BLaER1 (cell line): ENCODE data around the gene CTSW.

ENCODE experiments used
- H3K27ac ChIP-seq: shearing (Covaris generic); formaldehyde crosslinking; 2 replicates; pipeline ENCODE4 v1.8.1; 2022
- H3K27me3 ChIP-seq: shearing (Covaris generic); formaldehyde crosslinking; 2 replicates; pipeline ENCODE4 v1.8.1; 2022
- H3K36me3 ChIP-seq: shearing (Covaris generic); formaldehyde crosslinking; 2 replicates; pipeline ENCODE4 v1.8.1; 2022
- H3K4me1 ChIP-seq: shearing (Covaris generic); formaldehyde crosslinking; 2 replicates; pipeline ENCODE4 v1.8.1; 2022
- H3K4me2 ChIP-seq: shearing (Covaris generic); formaldehyde crosslinking; 2 replicates; pipeline ENCODE4 v1.8.1; 2022
- H3K4me3 ChIP-seq: shearing (Covaris generic); formaldehyde crosslinking; 2 replicates; pipeline ENCODE4 v1.8.1; 2022
- H3K9ac ChIP-seq: shearing (Covaris generic); formaldehyde crosslinking; 2 replicates; pipeline ENCODE4 v1.8.1; 2022
- H3K9me3 ChIP-seq: shearing (Covaris generic); formaldehyde crosslinking; 2 replicates; pipeline ENCODE4 v1.8.1; 2022
- H4K20me1 ChIP-seq: shearing (Covaris generic); formaldehyde crosslinking; 2 replicates; pipeline ENCODE4 v1.8.1; 2022
- Cebpa-rat ChIP-seq: shearing (Covaris generic); IDR thresholded peaks from 2 replicates; pipeline ENCODE4 v1.8.1; 2022

The CTSW gene

GRCh38 chr11:65849771-65850216 is 29.8 kb upstream of the CTSW start:
- no peak for TF ChIP-seq Cebpa-rat
- H3K9ac ChIP-seq: no peak overlapping the region
- peaks cover 46% of the 10 kb centered on the region for H3K36me3 ChIP-seq
- H3K27me3 ChIP-seq: no peaks in the 10 kb centered on the region
- no peak overlapping the region for H3K4me2 ChIP-seq
- no peak overlapping the region for H3K27ac ChIP-seq
- H4K20me1 ChIP-seq: peaks cover 64% of the 10 kb centered on the region
- peaks cover 15% of the 10 kb centered on the region for H3K9me3 ChIP-seq
- peaks cover 2% of the 10 kb centered on the region for H3K4me1 ChIP-seq
- H3K4me3 ChIP-seq: no peak overlapping the region

DNA sequence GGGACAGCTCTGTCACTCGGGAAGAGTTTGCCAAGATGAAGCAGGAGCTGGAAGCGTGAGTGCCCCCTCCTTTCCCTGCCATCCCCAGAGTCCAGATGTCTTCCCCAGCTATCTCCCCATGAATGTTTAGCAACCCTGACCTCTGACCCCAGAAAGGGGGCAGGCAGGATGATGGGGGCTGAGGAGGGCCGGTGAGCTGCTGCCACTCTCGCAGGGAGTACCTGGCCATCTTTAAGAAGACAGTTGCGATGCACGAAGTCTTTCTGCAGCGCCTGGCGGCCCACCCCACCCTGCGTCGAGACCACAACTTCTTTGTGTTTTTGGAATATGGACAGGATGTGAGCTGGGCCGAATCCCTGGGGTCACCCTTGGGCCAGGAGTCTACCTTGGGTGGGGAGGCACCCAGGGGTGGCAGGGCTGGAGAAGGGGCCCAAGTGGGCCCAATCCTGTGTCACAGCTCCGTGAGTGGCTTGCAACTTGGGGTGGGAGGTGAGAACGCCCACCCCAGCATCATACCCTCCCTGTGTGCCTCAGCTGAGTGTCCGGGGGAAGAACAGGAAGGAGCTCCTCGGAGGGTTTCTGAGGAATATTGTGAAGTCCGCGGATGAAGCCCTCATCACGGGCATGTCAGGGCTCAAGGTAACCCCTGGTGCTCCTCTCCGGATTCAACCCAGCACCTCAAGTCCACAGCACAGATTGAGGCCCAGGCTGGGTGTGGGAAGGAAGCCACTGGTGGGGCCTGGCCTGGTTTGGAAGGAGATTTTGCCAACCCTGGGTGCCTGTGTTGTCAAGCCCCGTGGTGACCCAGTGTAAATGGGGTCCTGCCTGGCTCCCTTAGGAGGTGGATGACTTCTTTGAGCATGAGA is 29.2 kb upstream of the CTSW start:
- peaks cover 53% of the 10 kb centered on the region for H3K36me3 ChIP-seq
- H4K20me1 ChIP-seq: peaks cover 71% of the 10 kb centered on the region
- H3K4me2 ChIP-seq: no peak overlapping the region

GRCh38 chr11:65851083-65851579 is 28.5 kb upstream of the CTSW start:
- Histone ChIP-seq H3K36me3 (peaks cover 59% of the 10 kb centered on the region), H3K4me3 (no peak overlapping the region), H3K4me2 (no peak overlapping the region), H4K20me1 (peaks cover 78% of the 10 kb centered on the region), H3K9ac (no peak overlapping the region), H3K9me3 (peaks cover 15% of the 10 kb centered on the region), H3K27ac (no peak overlapping the region), H3K27me3 (no peaks in the 10 kb centered on the region), H3K4me1 (peaks cover 15% of the 10 kb centered on the region)
- TF ChIP-seq Cebpa-rat: no peak

More for the DNA sequence above, 29.2 kb upstream of the CTSW start:
- TF ChIP-seq Cebpa-rat: no peak
- peaks cover 15% of the 10 kb centered on the region for H3K9me3 ChIP-seq
- H3K9ac ChIP-seq: no peak overlapping the region
- no peaks in the 10 kb centered on the region for H3K27me3 ChIP-seq
- peaks cover 8% of the 10 kb centered on the region for H3K4me1 ChIP-seq
- H3K27ac ChIP-seq: no peak overlapping the region
- H3K4me3 ChIP-seq: no peak overlapping the region

GRCh38 chr11:65851811-65852507 is 27.7 kb upstream of the CTSW start:
- H3K9ac ChIP-seq: no peak overlapping the region
- peaks cover 86% of the 10 kb centered on the region for H4K20me1 ChIP-seq
- H3K27me3 ChIP-seq: no peaks in the 10 kb centered on the region
- H3K4me2 ChIP-seq: no peak overlapping the region
- peaks cover 66% of the 10 kb centered on the region for H3K36me3 ChIP-seq
- peaks cover 15% of the 10 kb centered on the region for H3K9me3 ChIP-seq
- peaks cover 22% of the 10 kb centered on the region for H3K4me1 ChIP-seq
- no peak for TF ChIP-seq Cebpa-rat
- no peak overlapping the region for H3K4me3 ChIP-seq
- H3K27ac ChIP-seq: no peak overlapping the region

DNA sequence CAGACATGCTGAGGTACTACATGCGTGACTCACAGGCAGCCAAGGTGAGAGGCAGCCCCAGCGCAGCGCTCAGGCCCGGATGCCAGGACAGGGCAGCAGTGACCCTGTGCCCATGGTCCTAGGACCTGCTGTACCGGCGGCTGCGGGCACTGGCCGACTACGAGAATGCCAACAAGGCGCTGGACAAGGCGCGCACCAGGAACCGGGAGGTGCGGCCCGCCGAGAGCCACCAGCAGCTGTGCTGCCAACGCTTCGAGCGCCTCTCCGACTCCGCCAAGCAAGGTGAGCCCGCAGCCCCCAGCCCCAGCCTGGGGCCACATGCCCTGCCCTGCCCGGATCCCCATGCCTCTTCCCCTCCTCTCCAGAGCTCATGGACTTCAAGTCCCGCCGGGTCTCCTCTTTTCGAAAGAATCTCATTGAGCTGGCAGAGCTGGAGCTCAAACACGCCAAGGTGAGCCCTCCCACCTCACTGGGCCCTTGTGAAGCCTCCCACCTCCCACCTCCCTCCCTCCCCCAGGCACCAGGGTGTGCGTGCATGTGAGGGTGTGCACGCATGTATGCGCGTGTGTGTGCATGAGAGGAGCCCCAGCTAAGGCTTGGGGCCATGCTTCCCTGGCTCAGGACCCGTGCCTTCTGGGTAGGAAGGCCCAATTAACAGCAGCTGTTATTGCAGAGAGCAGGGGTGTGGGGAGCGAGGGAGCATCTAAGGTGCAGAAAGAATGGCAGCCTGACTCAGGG is 27.0 kb upstream of the CTSW start:
- H3K36me3 ChIP-seq: peaks cover 66% of the 10 kb centered on the region
- no peak overlapping the region for H3K9ac ChIP-seq
- peaks cover 15% of the 10 kb centered on the region for H3K9me3 ChIP-seq
- no peak overlapping the region for H3K4me3 ChIP-seq
- no peaks in the 10 kb centered on the region for H3K27me3 ChIP-seq
- no peak overlapping the region for H3K4me2 ChIP-seq
- no peak overlapping the region for H3K27ac ChIP-seq
- peaks cover 22% of the 10 kb centered on the region for H3K4me1 ChIP-seq
- no peak for TF ChIP-seq Cebpa-rat
- H4K20me1 ChIP-seq: peaks cover 93% of the 10 kb centered on the region

GRCh38 chr11:65853246-65853979 is 26.2 kb upstream of the CTSW start:
- Histone ChIP-seq H3K36me3 (peaks cover 66% of the 10 kb centered on the region), H4K20me1 (peaks cover 92% of the 10 kb centered on the region), H3K4me2 (no peak overlapping the region), H3K4me3 (no peak overlapping the region), H3K4me1 (peaks cover 22% of the 10 kb centered on the region), H3K9ac (no peak overlapping the region), H3K27ac (no peak overlapping the region), H3K27me3 (no peaks in the 10 kb centered on the region), H3K9me3 (peaks cover 15% of the 10 kb centered on the region)
- no peak for TF ChIP-seq Cebpa-rat

DNA sequence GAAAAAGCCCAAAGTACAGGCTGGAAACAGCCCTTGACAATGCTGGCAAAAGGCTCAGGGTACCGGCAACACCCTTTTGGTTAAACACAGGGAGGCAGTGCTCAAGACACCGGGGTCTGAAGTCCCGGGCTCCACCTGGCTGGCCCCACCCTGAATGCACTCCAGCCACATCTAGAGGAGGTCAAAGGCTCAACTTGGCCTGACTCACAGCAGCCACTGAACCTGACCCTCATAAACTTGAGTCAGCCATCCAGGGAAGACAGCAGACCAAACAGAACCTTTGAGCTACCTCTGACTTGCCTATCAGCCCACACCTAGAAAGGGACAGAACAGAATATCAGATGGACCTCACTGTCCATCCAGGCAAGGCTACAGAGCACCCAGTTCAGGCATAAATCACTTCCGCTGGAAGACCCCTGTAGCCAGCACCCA is 25.5 kb upstream of the CTSW start:
- Histone ChIP-seq H3K4me3 (no peak overlapping the region), H3K36me3 (peaks cover 66% of the 10 kb centered on the region), H4K20me1 (peaks cover 88% of the 10 kb centered on the region), H3K9me3 (peaks cover 15% of the 10 kb centered on the region), H3K4me2 (no peak overlapping the region), H3K4me1 (peaks cover 28% of the 10 kb centered on the region), H3K27ac (no peak overlapping the region), H3K9ac (no peak overlapping the region), H3K27me3 (no peaks in the 10 kb centered on the region)
- no peak for TF ChIP-seq Cebpa-rat

DNA sequence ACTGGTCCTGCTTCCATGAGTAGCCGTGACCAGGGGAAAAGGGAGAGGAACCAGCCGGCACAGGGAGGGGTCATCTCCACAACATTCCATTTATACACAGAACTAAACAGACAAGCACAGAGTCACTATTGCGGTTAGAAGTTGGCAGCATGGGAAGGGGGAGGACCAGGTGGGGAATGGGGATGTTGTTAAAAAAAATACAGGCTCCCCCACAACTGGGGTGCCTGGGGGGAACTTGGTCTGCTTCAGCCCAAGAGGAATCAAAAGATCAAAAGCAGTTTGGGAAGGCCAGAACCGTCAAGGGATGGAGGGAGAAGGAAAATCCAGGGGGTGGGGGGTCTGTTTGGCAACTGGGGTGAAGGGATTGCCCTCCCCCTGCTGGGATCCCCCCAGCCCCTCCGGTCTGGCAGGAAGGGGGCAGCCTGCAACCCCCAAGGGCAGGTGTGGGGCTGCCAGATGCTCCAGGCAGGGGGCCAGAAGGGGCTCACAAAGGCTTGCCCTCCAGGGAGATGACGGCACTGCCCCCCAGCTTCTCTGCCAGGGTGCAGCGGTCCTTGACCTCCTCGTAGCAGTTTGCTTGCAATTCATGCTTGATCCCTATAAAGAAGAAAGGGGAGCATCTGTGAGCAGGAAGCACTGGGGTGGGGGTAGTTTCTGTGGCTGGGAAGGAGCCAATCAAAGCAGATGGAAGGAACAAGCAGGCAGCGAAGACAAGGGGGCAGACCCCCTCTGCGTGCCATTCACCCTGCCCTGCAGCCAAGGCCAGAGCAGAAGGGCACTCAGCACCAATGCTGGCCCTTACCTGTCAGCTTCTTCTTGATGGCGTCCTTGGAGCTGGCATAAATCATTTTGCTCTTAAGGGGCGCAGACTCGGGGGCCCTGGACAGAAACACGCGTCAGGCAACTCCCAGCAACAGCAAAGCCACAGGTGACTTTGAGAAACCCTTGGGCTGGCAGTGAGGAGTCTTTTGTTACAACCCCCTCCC is 24.5 kb upstream of the CTSW start:
- H3K27me3 ChIP-seq: no peaks in the 10 kb centered on the region
- H4K20me1 ChIP-seq: peaks cover 78% of the 10 kb centered on the region
- no peak overlapping the region for H3K27ac ChIP-seq
- peak overlapping the region; percentile 91; the same call in 1 of the 2 replicates for H3K4me3 ChIP-seq
- peak overlapping the region; percentile 84 for H3K4me2 ChIP-seq
- peaks cover 15% of the 10 kb centered on the region for H3K9me3 ChIP-seq
- peak overlapping the region; percentile 96; the same call in 1 of the 2 replicates for H3K9ac ChIP-seq
- TF ChIP-seq Cebpa-rat: no peak
- peaks cover 33% of the 10 kb centered on the region for H3K4me1 ChIP-seq
- H3K36me3 ChIP-seq: peaks cover 66% of the 10 kb centered on the region
